GM12865 (cell line): ENCODE measurements around the gene GRM2.
A peak's percentile ranks its signal among the peaks of the same experiment; 100 is the strongest.

Experiments used
- DNase-seq: peaks from one replicate; pipeline ENCODE4 v3.0.0; 2010; ENCODE audit warnings: low read depth
- H3K4me3 ChIP-seq: 2 replicates; pipeline ENCODE4 v1.5.1; 2011; ENCODE audit warnings: mild to moderate bottlenecking, low read depth, low read length, control low read depth
- TF ChIP-seq, protein P1 (sequence below): IDR thresholded peaks from 2 replicates; pipeline ENCODE4 v1.5.1; 2011; ENCODE audit warnings: low read length, control low read depth, low read depth, inconsistent platforms; ENCODE audit not compliant: insufficient read depth; ENCODE audit errors: missing control alignments

Gene GRM2

DNA sequence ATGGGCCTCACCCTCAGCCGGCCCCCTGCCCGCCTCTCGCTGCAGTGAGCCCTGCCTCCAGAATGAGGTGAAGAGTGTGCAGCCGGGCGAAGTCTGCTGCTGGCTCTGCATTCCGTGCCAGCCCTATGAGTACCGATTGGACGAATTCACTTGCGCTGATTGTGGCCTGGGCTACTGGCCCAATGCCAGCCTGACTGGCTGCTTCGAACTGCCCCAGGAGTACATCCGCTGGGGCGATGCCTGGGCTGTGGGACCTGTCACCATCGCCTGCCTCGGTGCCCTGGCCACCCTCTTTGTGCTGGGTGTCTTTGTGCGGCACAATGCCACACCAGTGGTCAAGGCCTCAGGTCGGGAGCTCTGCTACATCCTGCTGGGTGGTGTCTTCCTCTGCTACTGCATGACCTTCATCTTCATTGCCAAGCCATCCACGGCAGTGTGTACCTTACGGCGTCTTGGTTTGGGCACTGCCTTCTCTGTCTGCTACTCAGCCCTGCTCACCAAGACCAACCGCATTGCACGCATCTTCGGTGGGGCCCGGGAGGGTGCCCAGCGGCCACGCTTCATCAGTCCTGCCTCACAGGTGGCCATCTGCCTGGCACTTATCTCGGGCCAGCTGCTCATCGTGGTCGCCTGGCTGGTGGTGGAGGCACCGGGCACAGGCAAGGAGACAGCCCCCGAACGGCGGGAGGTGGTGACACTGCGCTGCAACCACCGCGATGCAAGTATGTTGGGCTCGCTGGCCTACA is 8.5 kb downstream of the GRM2 start:
- DNase-seq = no peak
- H3K4me3 ChIP-seq = no peak overlapping the region
- TF ChIP-seq, protein P1, sequence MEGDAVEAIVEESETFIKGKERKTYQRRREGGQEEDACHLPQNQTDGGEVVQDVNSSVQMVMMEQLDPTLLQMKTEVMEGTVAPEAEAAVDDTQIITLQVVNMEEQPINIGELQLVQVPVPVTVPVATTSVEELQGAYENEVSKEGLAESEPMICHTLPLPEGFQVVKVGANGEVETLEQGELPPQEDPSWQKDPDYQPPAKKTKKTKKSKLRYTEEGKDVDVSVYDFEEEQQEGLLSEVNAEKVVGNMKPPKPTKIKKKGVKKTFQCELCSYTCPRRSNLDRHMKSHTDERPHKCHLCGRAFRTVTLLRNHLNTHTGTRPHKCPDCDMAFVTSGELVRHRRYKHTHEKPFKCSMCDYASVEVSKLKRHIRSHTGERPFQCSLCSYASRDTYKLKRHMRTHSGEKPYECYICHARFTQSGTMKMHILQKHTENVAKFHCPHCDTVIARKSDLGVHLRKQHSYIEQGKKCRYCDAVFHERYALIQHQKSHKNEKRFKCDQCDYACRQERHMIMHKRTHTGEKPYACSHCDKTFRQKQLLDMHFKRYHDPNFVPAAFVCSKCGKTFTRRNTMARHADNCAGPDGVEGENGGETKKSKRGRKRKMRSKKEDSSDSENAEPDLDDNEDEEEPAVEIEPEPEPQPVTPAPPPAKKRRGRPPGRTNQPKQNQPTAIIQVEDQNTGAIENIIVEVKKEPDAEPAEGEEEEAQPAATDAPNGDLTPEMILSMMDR = no peak

DNA sequence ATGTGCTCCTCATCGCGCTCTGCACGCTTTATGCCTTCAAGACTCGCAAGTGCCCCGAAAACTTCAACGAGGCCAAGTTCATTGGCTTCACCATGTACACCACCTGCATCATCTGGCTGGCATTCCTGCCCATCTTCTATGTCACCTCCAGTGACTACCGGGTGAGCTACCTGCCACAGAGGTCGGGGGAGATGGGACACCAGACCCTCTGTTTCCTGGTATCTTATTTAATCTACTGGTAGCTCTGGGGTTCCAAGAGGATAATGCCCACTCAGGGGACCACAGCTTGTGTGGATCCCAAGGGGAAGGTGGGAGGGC is 9.1 kb downstream of the GRM2 start:
- no peak for DNase-seq
- H3K4me3 ChIP-seq = no peak overlapping the region
- TF ChIP-seq, protein P1 = no peak

DNA sequence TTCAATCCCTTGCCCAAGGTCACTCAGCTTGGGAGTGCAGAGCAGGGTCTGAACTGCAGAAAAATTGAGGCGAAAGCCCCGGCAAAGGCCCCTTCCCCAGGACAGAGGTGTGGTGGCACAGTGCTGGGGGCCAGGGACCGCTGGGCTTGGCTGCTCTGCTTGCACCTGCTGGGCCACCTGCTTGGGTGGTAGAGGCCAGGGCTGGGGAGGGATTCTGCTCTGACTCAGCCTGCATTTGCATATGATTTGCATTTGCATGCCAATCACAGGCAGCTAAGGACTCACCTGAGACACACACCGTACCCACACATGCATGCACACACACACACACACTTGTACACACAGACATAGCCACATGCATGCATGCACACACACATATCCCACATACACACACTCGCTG is 9.9 kb downstream of the GRM2 start:
- DNase-seq = no peak
- TF ChIP-seq, protein P1 = no peak

DNA sequence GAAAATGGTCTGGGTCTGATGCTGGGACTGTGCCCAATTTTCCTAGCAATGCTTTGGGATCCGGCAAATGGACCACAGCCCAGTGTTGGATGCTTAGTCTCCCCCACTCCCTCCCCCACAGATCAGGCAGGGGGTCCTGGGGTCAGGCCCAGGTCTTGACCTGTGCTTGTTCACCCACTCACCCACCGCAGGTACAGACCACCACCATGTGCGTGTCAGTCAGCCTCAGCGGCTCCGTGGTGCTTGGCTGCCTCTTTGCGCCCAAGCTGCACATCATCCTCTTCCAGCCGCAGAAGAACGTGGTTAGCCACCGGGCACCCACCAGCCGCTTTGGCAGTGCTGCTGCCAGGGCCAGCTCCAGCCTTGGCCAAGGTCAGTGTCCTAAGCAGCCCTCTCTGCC is 10.6 kb downstream of the GRM2 start:
- H3K4me3 ChIP-seq = no peak overlapping the region
- DNase-seq = no peak
- TF ChIP-seq, protein P1 = no peak

More for the DNA sequence above, 9.9 kb downstream of the GRM2 start:
- no peak overlapping the region for H3K4me3 ChIP-seq

DNA sequence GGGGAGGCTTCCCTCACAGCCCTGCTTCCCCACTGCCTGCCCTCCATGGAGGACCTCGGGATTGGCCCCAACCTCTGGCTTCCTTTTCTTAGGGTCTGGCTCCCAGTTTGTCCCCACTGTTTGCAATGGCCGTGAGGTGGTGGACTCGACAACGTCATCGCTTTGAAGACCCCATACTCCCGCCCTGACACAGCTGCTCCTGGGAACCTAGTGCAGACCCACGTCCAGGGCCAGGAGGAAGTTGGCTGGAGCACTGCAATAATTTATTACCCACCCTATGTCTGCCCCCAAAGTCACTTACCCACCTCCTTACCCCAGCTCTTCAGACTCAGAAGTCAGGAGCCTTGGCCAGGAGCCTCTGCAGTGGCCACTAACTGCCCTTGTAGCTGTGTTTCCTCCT is 11.1 kb downstream of the GRM2 start:
- no peak overlapping the region for H3K4me3 ChIP-seq
- TF ChIP-seq, protein P1 = no peak
- no peak for DNase-seq

DNA sequence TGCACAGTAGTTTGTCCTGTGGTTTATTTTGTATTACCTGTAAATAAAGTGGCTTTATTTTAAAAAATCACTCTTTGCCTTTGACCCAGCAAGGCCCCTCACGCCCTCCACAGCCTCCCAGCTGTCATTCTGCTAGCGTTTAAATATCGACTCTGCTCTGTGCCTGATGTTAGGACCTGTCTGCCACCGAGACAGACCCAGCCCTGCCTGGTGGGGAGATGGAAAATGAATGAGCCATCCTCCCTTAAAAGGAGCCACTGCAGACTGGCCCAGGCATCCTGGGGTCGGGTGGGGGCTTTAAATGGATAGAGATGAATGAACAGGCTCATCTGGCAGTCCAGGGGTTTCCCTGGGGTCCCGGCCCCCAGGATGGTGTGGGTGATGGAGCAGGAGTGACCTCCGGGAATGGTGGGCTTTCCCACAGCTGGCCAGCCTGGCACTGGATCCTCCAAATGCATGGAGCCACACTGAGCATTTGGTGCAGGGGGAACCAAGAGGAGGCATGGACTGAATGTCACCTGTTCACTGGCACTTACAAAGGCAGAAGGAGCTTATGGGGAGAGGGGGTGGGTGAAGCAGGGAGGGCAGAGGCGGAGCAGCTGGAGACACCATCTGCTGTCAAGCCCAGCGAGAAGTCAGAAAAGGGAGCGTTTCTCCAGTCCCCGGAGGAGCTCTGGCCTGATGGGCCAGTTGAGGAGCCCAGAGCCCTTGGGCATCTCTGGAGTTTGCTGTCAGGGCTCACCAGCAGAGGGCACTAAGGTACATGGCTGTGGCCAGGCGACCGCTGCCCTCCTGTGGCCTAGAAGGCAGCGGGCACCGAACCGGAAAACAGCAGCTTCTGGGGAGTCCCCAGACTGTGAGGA is 11.9 kb downstream of the GRM2 start:
- peak; percentile 80 for DNase-seq
- TF ChIP-seq, protein P1 = peak; percentile 73
- no peak overlapping the region for H3K4me3 ChIP-seq
